ENCODE data around the gene DMRTB1. TPM values are rescaled to one million over a fixed set of nuclear protein-coding genes. Genes with fewer than 3 reads are reported as not detected.
A peak's percentile ranks its signal among the peaks of the same experiment; 100 is the strongest.

DMRTB1 gene
- total RNA-seq, 1 experiment from 2014 or later: not detected

GRCh38 chr1:53421208-53421607 lies 38.0 kb upstream of the DMRTB1 start:
- CTCF ChIA-PET: interaction anchor here (0.6 kb wide), 1 partner anchor 23 kb away, joined by 3 read pairs; no protein-coding TSS in a partner anchor
- no peak overlapping the region for H3K27ac ChIP-seq (ENCODE audit: low read length)
- TF ChIP-seq EZH2phosphoT487 (IDR thresholded peaks at IDR 0.05; ENCODE audit: borderline replicate concordance, low read length): no peak
- H3K79me2 ChIP-seq (ENCODE audit: low read length): no peaks in the 10 kb centered on the region
- no peak overlapping the region for H3K9ac ChIP-seq (ENCODE audit: low read length)
- POLR2A ChIA-PET (ENCODE audit: unreplicated experiment): no interaction called here
- no peak overlapping the region for H3K4me3 ChIP-seq (ENCODE audit: low read length)
- ATAC-seq (no peak), DNase-seq (no peak)
- no peaks in the 10 kb centered on the region for H3K4me1 ChIP-seq (ENCODE audit: insufficient read depth, low read length)
- no TSS peak for BruUV-seq (replicated peaks)
- H2AFZ ChIP-seq (ENCODE audit: low read length): no peak overlapping the region
- no peaks in the 10 kb centered on the region for H3F3A ChIP-seq (ENCODE audit: low read length, unreplicated experiment)
- no peaks in the 10 kb centered on the region for H3K36me3 ChIP-seq (ENCODE audit: low read depth, low read length)
- peaks cover 47% of the 10 kb centered on the region for H3K27me3 ChIP-seq (ENCODE audit: low read length)
- intact Hi-C loops (cut with micrococcal nuclease): no loop called here
- no peaks in the 10 kb centered on the region for H3K9me3 ChIP-seq (ENCODE audit: low read length)
- no peaks in the 10 kb centered on the region for H3K9me2 ChIP-seq (replicated peaks; ENCODE audit: low read length)
- H4K20me1 ChIP-seq (ENCODE audit: low read length): no peaks in the 10 kb centered on the region
- no peak overlapping the region for H3K4me2 ChIP-seq (ENCODE audit: low read length)

DNA sequence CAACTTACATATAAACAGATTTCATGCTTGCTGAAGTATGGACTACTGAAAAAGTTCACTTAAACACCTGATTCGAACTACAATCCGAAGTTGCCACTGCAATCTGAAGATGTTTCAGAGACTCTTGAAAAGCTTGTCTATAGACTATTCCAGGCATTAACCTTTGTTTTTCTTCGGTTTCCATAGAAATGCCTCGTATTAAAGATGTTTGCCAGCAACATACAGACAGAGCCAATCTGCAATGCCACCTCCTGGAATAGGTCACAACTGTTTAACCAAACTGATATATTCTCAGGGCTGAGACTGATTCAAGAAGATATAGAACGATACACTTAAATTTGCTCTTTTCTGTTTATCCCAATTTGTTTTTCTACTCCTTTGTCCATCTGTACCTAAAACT lies 28.9 kb upstream of the DMRTB1 start:
- H2AFZ ChIP-seq (ENCODE audit: low read length): no peak overlapping the region
- CTCF ChIA-PET: no interaction called here
- H3K4me2 ChIP-seq (ENCODE audit: low read length): no peak overlapping the region
- DNase-seq (peak; percentile 34), ATAC-seq (peak; percentile 40; the same call in 1 of the 2 replicates)
- no peak overlapping the region for H3K27ac ChIP-seq (ENCODE audit: low read length)
- no peak overlapping the region for H3K4me3 ChIP-seq (ENCODE audit: low read length)
- peaks cover 24% of the 10 kb centered on the region for H3K27me3 ChIP-seq (ENCODE audit: low read length)
- no peaks in the 10 kb centered on the region for H3K79me2 ChIP-seq (ENCODE audit: low read length)
- POLR2A ChIA-PET (ENCODE audit: unreplicated experiment): no interaction called here
- no peak overlapping the region for H3K9ac ChIP-seq (ENCODE audit: low read length)
- H3K9me2 ChIP-seq (replicated peaks; ENCODE audit: low read length): no peaks in the 10 kb centered on the region
- no peaks in the 10 kb centered on the region for H4K20me1 ChIP-seq (ENCODE audit: low read length)
- no peaks in the 10 kb centered on the region for H3F3A ChIP-seq (ENCODE audit: low read length, unreplicated experiment)
- no peaks in the 10 kb centered on the region for H3K9me3 ChIP-seq (ENCODE audit: low read length)
- no peaks in the 10 kb centered on the region for H3K36me3 ChIP-seq (ENCODE audit: low read depth, low read length)
- no TSS peak for BruUV-seq (replicated peaks)
- peak; percentile 18; the same call in 1 of the 2 replicates for TF ChIP-seq CTCF (conservative IDR thresholded peaks at IDR 0.05; ENCODE audit: low read depth, low read length)
- TF ChIP-seq EZH2phosphoT487 (IDR thresholded peaks at IDR 0.05; ENCODE audit: borderline replicate concordance, low read length): no peak
- no peaks in the 10 kb centered on the region for H3K4me1 ChIP-seq (ENCODE audit: insufficient read depth, low read length)
- intact Hi-C loops (cut with micrococcal nuclease): no loop called here

GRCh38 chr1:53430779-53431178 lies 28.4 kb upstream of the DMRTB1 start:
- ATAC-seq (no peak), DNase-seq (no peak)
- Histone ChIP-seq H3K9ac (ENCODE audit: low read length) (no peak overlapping the region), H3K79me2 (ENCODE audit: low read length) (no peaks in the 10 kb centered on the region), H3K36me3 (ENCODE audit: low read depth, low read length) (no peaks in the 10 kb centered on the region), H3K27me3 (ENCODE audit: low read length) (peaks cover 30% of the 10 kb centered on the region), H4K20me1 (ENCODE audit: low read length) (no peaks in the 10 kb centered on the region), H3K27ac (ENCODE audit: low read length) (no peak overlapping the region), H3K4me2 (ENCODE audit: low read length) (no peak overlapping the region), H3K9me3 (ENCODE audit: low read length) (no peaks in the 10 kb centered on the region), H3K9me2 (replicated peaks; ENCODE audit: low read length) (no peaks in the 10 kb centered on the region), H3K4me1 (ENCODE audit: insufficient read depth, low read length) (no peaks in the 10 kb centered on the region), H2AFZ (ENCODE audit: low read length) (no peak overlapping the region), H3K4me3 (ENCODE audit: low read length) (no peak overlapping the region), H3F3A (ENCODE audit: low read length, unreplicated experiment) (no peaks in the 10 kb centered on the region)
- ChIA-PET CTCF (no interaction called here), POLR2A (ENCODE audit: unreplicated experiment) (no interaction called here)
- intact Hi-C loops (cut with micrococcal nuclease): no loop called here
- no TSS peak for BruUV-seq (replicated peaks)
- no peak for TF ChIP-seq EZH2 (IDR thresholded peaks at IDR 0.05; ENCODE audit: low read length, unreplicated experiment)
- no peak for TF ChIP-seq CTCF (conservative IDR thresholded peaks at IDR 0.05; ENCODE audit: low read depth, low read length)
- TF ChIP-seq EZH2phosphoT487 (IDR thresholded peaks at IDR 0.05; ENCODE audit: borderline replicate concordance, low read length): no peak

Data from PC-3 (cell line).